A172 (cell line): ENCODE results near the gene TGFBRAP1. TPM values are rescaled to one million over a fixed set of nuclear protein-coding genes. Genes with fewer than 3 reads are reported as not detected.

Experiments
- DNase-seq: peaks from one replicate; pipeline ENCODE4 v3.0.0-alpha.2; 2015; ENCODE audit warnings: low spot score
- total RNA-seq: library from RNA; depleted of rRNA; stranded (reverse); fragments of >200 nt; shearing (Covaris generic); gene quantifications from 2 replicates; pipeline ENCODE4 v1.2.3, GENCODE V29; 2014; rRNA removed

The TGFBRAP1 gene
- 34.0 and 37.7 TPM in 2 replicates for total RNA-seq

- DNase-seq: peak; percentile 13
Observed at GRCh38 chr2:105329561-105330495, at the start of gene TGFBRAP1. Gene TGFBRAP1 (minus strand): TSS chr2:105329735. CDS start chr2:105308301, 21,434 bp downstream.

DNA sequence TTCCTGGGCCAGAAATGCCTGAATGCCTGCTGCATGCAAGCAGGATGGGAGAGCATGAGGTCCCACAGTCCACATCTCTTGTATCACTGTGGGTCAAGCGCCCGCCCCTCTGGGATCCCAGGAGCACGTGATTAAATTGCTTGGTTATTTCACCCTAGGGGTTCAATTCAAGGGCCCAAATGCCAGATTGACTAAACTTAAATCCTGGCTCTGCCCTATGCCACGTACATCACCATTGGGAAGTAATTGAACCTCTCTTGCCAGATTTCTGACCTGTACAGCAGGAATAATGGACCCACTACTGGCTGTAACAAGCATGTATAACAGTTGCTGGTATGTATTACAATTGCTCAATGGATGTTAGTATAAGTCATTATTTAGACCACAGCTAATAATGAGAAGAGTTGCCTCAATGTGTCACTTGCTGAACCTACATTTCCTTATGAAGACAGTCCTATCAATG, 49.4 kb upstream of the TGFBRAP1 start:
- no peak for DNase-seq

DNA sequence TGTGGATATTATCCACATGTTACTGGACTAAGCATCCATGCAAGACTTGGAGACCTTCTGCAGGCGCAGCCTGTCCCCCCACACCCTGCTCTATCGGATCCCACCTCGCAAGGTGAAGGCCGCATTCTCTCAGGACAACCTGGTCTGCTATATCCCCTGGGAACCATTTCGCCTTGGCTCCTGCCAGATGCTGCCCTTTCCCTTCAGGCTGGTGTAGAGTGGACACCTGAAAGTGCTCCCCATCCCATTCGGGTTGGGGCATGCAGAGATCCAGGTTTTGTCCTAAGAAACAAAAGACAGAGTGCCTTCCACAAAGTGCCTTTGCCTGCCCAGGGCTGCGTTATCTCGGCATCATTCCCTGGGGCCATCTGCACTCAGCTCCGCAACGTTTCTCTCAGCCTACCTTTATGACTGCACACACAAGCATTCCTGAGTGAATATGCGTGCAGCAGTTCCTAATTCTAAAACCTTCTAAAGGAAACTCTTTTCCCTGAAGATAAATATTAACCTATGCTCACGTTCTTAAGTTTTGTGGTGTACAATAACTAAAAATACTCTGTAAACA, 48.8 kb upstream of the TGFBRAP1 start:
- DNase-seq: no peak

GRCh38 chr2:105377871-105378270, 48.3 kb upstream of the TGFBRAP1 start:
- peak; percentile 30 for DNase-seq

DNA sequence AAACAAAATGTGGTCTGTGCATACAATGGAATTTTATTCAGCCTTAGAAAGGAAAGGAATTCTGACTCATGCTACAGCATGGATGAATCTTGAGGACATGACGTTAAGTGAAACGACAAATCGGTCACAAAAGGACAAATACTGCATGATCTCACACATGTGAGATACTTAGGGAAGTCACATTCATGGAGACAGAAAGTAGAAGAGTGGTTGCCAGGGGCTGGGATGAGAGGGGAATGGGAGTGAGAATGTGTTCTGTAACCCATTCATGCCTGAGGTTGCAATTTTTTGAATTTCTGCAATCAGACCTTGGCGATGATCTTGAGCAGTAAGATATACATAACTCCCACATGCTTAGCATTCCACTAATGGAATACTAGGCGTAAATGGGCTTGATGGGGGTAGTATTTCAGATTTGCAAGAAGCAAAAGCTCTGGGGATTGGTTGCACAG, 47.3 kb upstream of the TGFBRAP1 start:
- DNase-seq: no peak

DNA sequence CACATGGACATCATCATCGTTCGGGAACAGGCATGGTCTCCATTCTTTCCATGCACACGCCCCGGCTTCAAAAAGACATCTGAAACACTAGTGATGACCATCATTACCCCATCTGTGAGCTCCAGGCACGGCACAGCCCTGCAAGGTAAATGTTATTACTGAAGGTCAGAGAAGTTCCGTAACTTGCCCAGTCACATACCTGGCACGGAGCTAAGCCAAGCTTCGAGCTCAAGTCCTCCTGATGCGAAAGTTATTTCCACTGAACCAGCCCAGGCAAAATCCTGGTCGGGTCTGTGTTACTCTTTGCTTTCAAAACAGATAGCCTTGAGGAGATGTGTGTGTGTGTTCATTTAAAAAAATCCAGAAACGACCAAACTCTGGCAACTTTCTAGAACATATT, 46.5 kb upstream of the TGFBRAP1 start:
- no peak for DNase-seq

DNA sequence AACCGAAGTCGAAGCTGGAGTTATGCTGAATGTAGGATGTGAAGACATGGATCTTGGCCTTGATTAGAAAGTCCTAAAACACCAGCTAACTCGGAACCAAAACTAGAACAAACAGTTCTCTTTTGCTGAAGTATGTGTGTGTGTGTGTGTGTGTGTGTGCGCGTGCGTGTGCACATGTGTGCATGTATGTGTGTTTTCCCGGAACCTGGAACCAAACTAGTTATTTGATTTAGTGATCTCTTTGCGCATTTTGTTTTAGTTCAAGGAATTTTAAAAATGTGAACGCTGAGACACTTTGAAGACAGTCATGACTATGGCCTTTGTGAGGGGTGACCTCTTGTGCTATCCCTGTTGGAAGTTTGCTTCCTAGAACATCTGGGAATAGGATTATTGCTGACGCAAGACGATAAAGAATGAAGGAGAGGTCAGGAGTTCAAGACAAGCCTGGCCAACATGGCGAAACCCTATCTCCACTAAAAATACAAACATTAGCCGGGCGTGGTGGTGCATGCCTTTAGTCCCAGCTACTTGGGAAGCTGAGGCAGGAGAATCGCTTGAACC, 45.5 kb upstream of the TGFBRAP1 start:
- no peak for DNase-seq

- no peak for DNase-seq
Observed at GRCh38 chr2:105373895-105374401, 44.4 kb upstream of the TGFBRAP1 start.

DNA sequence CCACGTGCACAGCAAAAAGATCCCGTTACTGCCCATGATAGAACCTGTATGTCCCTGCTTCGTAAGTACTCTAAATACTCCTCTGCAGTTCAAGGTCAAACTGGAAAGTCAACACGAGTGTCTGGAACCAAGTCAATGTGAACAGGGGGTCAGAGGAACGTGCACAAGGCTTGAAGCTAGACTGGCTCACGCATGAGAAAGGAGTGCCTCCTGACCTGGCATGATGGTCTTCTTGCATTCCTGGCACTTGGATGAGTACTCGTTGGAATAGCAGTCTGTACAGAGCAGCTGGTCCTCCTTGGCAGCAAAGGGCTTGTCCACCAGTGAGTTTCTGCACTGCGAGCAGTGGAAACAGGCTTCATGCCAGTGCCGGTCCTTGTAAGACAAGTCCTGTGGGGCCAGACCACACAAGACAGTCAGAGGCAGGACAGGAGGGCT, 43.8 kb upstream of the TGFBRAP1 start:
- DNase-seq: no peak

GRCh38 chr2:105371810-105372209, 42.3 kb upstream of the TGFBRAP1 start:
- DNase-seq: no peak

GRCh38 chr2:105371156-105371555, 41.6 kb upstream of the TGFBRAP1 start:
- DNase-seq: no peak

- peak; percentile 73 for DNase-seq
Observed at GRCh38 chr2:105369777-105370690, 40.5 kb upstream of the TGFBRAP1 start.

DNA sequence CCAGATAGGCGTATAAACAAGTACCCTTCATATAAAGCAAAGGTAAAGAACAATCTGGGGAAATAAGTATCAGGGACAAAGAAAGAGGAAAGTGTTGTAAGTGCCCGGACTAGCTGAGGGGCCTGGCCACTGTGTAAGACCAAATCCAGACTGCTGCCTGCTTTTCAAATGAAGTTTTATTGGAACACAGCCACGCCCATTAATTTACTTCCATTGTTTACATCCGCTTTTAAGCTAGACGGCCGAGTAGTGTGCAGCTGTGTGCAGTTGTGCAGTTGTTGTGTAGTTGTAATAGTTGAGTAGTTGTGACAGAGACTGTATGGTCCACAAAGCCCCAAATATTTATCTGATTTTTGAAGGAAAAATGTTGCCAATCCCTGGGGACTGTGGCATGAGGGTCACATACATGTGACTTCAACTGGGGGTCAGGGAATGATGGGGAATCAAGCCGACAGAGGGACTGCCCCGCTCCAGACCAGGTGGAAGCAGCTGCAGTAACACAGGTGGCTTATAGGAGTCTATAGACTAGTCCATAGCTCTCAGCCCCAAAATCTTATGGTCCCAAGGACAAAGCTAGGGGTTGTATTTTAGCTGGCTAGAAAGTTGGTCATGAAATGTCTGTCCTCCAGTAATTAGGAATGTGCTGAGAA, 39.3 kb upstream of the TGFBRAP1 start:
- DNase-seq: no peak

GRCh38 chr2:105365206-105365605, 35.7 kb upstream of the TGFBRAP1 start:
- DNase-seq: no peak

DNA sequence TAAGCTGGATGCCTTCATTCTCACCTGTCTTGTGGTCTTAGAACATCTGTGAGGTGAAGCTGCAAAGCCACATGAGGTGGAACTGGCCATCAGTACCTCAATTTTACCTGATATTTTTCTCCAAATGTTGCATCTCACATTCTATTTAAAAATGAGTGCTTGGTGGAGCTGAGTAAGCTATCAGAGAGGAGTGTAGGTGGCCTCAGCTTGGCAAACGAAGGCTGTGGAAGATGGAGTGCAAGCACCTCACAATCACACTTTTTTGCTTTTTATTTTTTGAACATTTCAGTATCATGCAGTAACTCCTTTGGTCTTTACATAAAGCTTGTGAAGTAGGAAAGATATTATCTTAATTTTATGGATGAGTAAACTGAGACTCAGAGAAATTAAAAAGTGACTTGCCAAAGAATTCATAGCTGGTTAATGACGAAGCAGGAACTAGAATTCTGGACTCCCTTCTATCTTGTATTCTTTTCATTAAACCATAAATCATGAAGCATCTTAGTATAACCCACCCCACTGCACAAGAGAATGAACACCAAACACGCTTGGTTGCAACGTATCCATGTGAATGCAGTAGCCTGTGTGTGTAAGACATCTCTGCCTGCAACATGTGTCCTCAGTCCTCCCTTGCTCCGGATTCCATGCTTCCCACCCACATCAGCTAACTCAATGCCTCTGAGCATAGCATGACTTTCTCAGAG, 35.1 kb upstream of the TGFBRAP1 start:
- DNase-seq: no peak

DNA sequence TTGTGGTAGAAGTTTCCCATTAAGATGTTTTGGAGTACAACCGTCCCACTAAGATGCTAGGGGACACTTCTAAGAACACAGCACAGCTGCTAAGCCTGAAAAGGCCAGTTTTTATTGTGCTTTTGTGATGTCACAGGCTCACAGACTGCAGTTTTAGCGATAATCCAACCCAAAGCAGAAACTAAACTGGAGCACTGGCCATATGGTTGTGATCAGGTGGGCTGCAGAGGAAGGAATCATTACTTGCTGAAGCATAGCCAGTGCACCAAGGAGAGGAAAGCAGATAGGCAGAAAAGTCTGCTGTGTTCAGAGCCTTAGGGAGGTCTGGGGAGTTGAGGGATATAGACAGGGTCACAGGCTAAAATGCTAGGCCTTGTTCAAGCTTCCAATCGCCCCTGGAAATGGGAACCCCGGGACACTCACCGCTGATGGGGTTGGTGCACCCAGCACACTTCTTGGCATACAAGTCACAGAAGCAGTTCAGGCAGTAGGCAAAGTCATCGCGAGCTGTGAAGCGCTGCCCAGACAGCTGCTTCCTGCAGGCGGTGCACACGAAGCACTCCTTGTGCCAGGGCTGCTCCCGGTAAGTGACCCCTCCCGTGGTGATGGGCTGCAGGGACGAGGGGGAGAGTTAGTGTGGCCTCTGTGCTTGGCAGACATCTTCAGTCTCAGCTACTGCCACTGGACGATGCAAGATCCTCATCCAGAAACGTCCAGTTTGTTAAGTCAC, 33.5 kb upstream of the TGFBRAP1 start:
- no peak for DNase-seq

DNA sequence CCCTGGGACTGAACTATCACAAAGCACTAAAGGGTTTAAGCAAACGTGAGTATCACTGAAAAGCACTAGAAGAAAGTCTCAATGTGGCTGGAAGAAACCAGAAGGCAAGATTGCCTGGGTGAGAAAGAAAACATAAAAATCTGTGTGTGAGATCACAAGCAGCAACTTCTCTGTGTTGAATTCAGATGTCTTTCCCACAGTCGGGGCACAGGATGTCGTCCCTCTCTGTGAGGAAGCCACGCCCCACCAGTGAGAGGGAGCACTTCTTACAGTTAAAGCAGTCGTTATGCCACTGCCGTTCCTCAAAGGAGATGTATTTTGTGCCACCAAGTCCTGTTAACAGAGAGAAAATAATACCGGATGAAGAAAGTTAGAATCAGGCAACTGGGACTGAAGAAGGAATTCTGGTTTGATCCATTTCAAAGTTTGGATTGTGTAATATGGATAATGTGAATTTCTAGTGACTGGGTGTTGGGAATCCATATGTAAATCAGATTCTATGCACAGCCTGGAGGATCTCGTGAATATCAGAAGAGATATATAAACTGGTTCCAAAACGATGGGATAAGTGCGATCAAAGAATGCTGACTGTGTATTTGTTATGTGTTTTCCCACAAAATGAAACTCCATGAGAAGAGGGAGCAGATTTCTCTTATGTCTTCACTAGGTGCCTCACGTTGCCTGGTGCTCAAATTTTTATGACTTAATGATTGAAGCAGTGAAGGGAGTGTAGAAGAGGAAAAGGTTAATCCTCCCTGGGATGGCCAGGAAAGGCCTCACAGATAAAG, 31.8 kb upstream of the TGFBRAP1 start:
- DNase-seq: no peak

DNA sequence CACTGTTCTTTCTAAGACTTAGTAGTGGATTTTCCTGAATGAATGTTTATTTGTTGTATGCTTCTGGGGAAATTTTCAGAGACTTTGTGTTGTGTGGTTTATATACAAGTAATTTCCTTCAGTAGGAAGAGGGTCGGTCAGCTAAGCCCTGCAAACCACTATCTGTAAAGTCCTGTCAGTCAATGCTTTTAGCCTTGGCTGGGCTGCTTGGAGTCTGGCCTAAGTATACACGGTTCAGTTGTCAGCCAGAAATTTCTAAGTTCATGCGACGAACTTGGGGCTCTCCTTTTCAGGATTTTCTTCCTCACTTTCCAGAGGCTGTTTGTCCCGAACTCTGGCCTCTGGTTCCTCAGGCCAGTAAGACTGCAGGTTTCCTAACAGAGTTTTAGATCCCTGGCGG, 29.1 kb upstream of the TGFBRAP1 start:
- DNase-seq: no peak

- no peak for DNase-seq
Observed at GRCh38 chr2:105357122-105357521, 27.6 kb upstream of the TGFBRAP1 start.
